ENCODE measurements around the gene MED8. TPM values are rescaled to one million over a fixed set of nuclear protein-coding genes. Genes with fewer than 3 reads are reported as not detected.

Gene MED8
- total and polyA plus RNA-seq, 12 donors = 17.3 to 79.1 (median 32.3) TPM

- Histone ChIP-seq H3K27me3 (no peaks in the 10 kb centered on the region), H3K27ac (no peak overlapping the region), H3K4me1 (replicated peaks in 1 of 2) (peaks cover 0 to 9% of the 10 kb centered on the region in 2 donors), H3K9me3 (replicated peaks in 1 of 3) (no peaks in the 10 kb centered on the region), H3K4me3 (no peak overlapping the region), H3K36me3 (replicated peaks in 1 of 2) (no peaks in the 10 kb centered on the region)
- WGBS, 4 donors = 76 to 82% (median 77%) methylated on average over 7 of the region's 7 CpGs
- no peak for DNase-seq
- intact Hi-C loops (cut with DNase I) = no loop called here
- TF ChIP-seq POLR2A (IDR thresholded peaks at IDR 0.05) = no peak
- TF ChIP-seq, protein P1, sequence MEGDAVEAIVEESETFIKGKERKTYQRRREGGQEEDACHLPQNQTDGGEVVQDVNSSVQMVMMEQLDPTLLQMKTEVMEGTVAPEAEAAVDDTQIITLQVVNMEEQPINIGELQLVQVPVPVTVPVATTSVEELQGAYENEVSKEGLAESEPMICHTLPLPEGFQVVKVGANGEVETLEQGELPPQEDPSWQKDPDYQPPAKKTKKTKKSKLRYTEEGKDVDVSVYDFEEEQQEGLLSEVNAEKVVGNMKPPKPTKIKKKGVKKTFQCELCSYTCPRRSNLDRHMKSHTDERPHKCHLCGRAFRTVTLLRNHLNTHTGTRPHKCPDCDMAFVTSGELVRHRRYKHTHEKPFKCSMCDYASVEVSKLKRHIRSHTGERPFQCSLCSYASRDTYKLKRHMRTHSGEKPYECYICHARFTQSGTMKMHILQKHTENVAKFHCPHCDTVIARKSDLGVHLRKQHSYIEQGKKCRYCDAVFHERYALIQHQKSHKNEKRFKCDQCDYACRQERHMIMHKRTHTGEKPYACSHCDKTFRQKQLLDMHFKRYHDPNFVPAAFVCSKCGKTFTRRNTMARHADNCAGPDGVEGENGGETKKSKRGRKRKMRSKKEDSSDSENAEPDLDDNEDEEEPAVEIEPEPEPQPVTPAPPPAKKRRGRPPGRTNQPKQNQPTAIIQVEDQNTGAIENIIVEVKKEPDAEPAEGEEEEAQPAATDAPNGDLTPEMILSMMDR (IDR thresholded peaks at IDR 0.05) = no peak
Measured at GRCh38 chr1:43334453-43335205, 55.0 kb downstream of the MED8 start.

Small RNAs within 50 kb of the gene (microRNA-seq; reads per million reads assigned to microRNA genes)
- gene MIR6734 = 1.9 to 4.0 (median 2.2) reads per million in 3 donors

Other genes starting within 250 kb of the MED8 start
- gene EBNA1BP2, start 217.5 kb downstream of the MED8 start, total RNA-seq = 10 to 100 TPM; 33.4 to 79.7 (median 52.4) TPM
- gene EBNA1BP2, start 217.5 kb downstream of the MED8 start, polyA plus RNA-seq = 100 to 1,000 TPM in 1 of 3 donors, 10 to 100 TPM in 2; 32.6 to 189 (median 37.2) TPM
- gene CFAP57, start 217.5 kb downstream of the MED8 start, total RNA-seq = 1 to 10 TPM in 1 of 9 donors, under 1 TPM in 5, not detected in 3; 0.06 to 2.1 (median 0.20) TPM
- gene CFAP57, start 217.5 kb downstream of the MED8 start, polyA plus RNA-seq = 1 to 10 TPM in 1 of 3 donors, under 1 TPM in 2; 0.33 to 1.3 (median 0.37) TPM
- 1 to 10 TPM in 3 of 9 donors, under 1 TPM in 4, not detected in 2; 0.14 to 2.1 (median 0.89) TPM for gene TMEM125, start 119.8 kb downstream of the MED8 start, total RNA-seq
- gene TMEM125, start 119.8 kb downstream of the MED8 start, polyA plus RNA-seq = 1 to 10 TPM in 2 of 3 donors, under 1 TPM in 1; 0.72 to 1.6 (median 1.1) TPM
- not detected for gene C1orf210, start 104.2 kb downstream of the MED8 start, total RNA-seq
- not detected for gene C1orf210, start 104.2 kb downstream of the MED8 start, polyA plus RNA-seq
- 10 to 100 TPM; 11.6 to 49.8 (median 27.5) TPM for gene TIE1, start 88.8 kb downstream of the MED8 start, total RNA-seq
- 10 to 100 TPM in 2 of 3 donors, 1 to 10 TPM in 1; 5.0 to 28.6 (median 19.6) TPM for gene TIE1, start 88.8 kb downstream of the MED8 start, polyA plus RNA-seq
- gene MPL, start 52.0 kb downstream of the MED8 start, total RNA-seq = under 1 TPM in 4 of 9 donors, not detected in 5; 0.11 to 0.61 (median 0.35) TPM
- gene MPL, start 52.0 kb downstream of the MED8 start, polyA plus RNA-seq = under 1 TPM in 2 of 3 donors, not detected in 1; 0.15 to 0.40 TPM
- 10 to 100 TPM in 1 of 9 donors, 1 to 10 TPM in 5, under 1 TPM in 3; 0.32 to 12.8 (median 2.1) TPM for gene CDC20, start 30.8 kb downstream of the MED8 start, total RNA-seq
- 1 to 10 TPM in 2 of 3 donors, under 1 TPM in 1; 0.88 to 3.0 (median 2.6) TPM for gene CDC20, start 30.8 kb downstream of the MED8 start, polyA plus RNA-seq
- 100 to 1,000 TPM in 2 of 9 donors, 10 to 100 TPM in 7; 24.9 to 111 (median 70.2) TPM for gene ELOVL1, start 21.8 kb downstream of the MED8 start, total RNA-seq
- gene ELOVL1, start 21.8 kb downstream of the MED8 start, polyA plus RNA-seq = 100 to 1,000 TPM in 1 of 3 donors, 10 to 100 TPM in 2; 33.6 to 242 (median 64.2) TPM
- gene SZT2, start 99 bp upstream of the MED8 start, total RNA-seq = 10 to 100 TPM; 16.1 to 62.3 (median 36.1) TPM
- 100 to 1,000 TPM in 1 of 3 donors, 10 to 100 TPM in 2; 12.2 to 106 (median 33.3) TPM for gene SZT2, start 99 bp upstream of the MED8 start, polyA plus RNA-seq
- 10 to 100 TPM; 27.0 to 66.5 (median 50.8) TPM for gene HYI, start 64.1 kb upstream of the MED8 start, total RNA-seq
- 100 to 1,000 TPM in 2 of 3 donors, 10 to 100 TPM in 1; 24.7 to 209 (median 138) TPM for gene HYI, start 64.1 kb upstream of the MED8 start, polyA plus RNA-seq
- gene PTPRF, start 141.1 kb upstream of the MED8 start, total RNA-seq = 10 to 100 TPM in 8 of 9 donors, 1 to 10 TPM in 1; 9.2 to 92.0 (median 40.7) TPM
- gene PTPRF, start 141.1 kb upstream of the MED8 start, polyA plus RNA-seq = 10 to 100 TPM; 10.5 to 21.0 (median 19.9) TPM